Right lobe of liver (tissue), 6 donors: ENCODE results near the gene ARHGAP27. TPM values are rescaled to one million over a fixed set of nuclear protein-coding genes. Genes with fewer than 3 reads are reported as not detected.
A peak's percentile ranks its signal among the peaks of the same experiment; 100 is the strongest.

Source experiments
- ATAC-seq, 4 donors: fragments of 200-7000 bp; cut with Tn5 transposase; one replicate each; pipeline ENCODE4 v1.9.1; 2020; ENCODE audit warnings: mild to moderate bottlenecking in 4 of 4, moderate library complexity in 4 of 4
- DNase-seq, 3 donors: peaks; one replicate each; pipeline ENCODE4 v3.0.0-alpha.2; 2020
- H3K27ac ChIP-seq, 3 donors: fragments of 200-600 bp; one replicate each; pipeline ENCODE4 v1.8.0; 2022
- H3K27me3 ChIP-seq, 2 donors: fragments of 200-600 bp; one replicate each; pipeline ENCODE4 v1.8.0; 2022
- H3K36me3 ChIP-seq, 4 donors: fragments of 200-600 bp; sonication (generic) in 1 of 4; one replicate each; pipeline versions ENCODE4 v1.5.1 to v1.8.0; 2017 to 2022; ENCODE audit warnings: control low read depth in 1 of 4
- H3K4me1 ChIP-seq, 4 donors: fragments of 200-600 bp; sonication (generic) in 1 of 4; one replicate each; pipeline versions ENCODE4 v1.5.1 to v1.8.0; 2017 to 2022; ENCODE audit warnings: control low read depth in 1 of 4
- H3K4me3 ChIP-seq, 3 donors: fragments of 200-600 bp; one replicate each; pipeline ENCODE4 v1.8.0; 2022
- H3K9me3 ChIP-seq, 4 donors: fragments of 200-600 bp; sonication (generic) in 1 of 4; one replicate each; pipeline versions ENCODE4 v1.5.1 to v1.8.0; 2017 to 2022; ENCODE audit warnings: control low read depth in 1 of 4
- POLR2A ChIP-seq: fragments of 450-650 bp; IDR thresholded peaks from one replicate; pipeline ENCODE4 v1.6.1; 2017; ENCODE audit warnings: antibody characterized with exemption, mild to moderate bottlenecking
- WGBS: methylation state at CpG from one replicate; pipeline ENCODE4 v1.1.6; 2018; ENCODE audit warnings: low coverage, low lambda C conversion rate; ENCODE audit not compliant: insufficient coverage; ENCODE audit errors: missing lambda C conversion rate; 5-methylcytosine and 5-hydroxymethylcytosine counted together
- intact Hi-C, 2 donors: fragments of 100-400 bp; cut with DNase I; formaldehyde crosslinking; loops; one replicate each; pipeline versions ENCODE4 v1.11.2 to v1.14.1; 2022
- total RNA-seq, 6 experiments: library from RNA; depleted of rRNA in 2 of 6; stranded (reverse); fragments of >200 nt in 2 of 6; fragmentation: NEBNext Ultra II Directional in 3 of 6; extraction: Animal tissue kit (Norgen Biotek cat#: 25700) in 3 of 6; gene quantifications; one replicate each; pipeline versions ENCODE4 v1.1.0 to v1.2.4, GENCODE V29; 2016 to 2023
- TF ChIP-seq, protein P1 (sequence below), 4 donors: fragments of 200-600 bp in 3 of 4; fragments of 450-650 bp in 1 of 4; IDR thresholded peaks; one replicate each; pipeline versions ENCODE4 v1.5.1 to v1.8.0; 2016 to 2022; ENCODE audit warnings: antibody characterized with exemption in 4 of 4, mild to moderate bottlenecking in 2 of 4
- donor health status: DM: no; HTN: yes; CAD: no.
- donor health status: DM: no; HTN: no; CAD: no.
- donor health status: DM: no; HTN: no; CAD: no.
- donor health status: DM: no; HTN: yes; CAD: no.
- donor health status: DM: no; HTN: yes; CAD: no.

The ARHGAP27 gene
- total RNA-seq, 6 experiments from 2014 or later = 4.9 to 9.3 (median 6.8) TPM

DNA sequence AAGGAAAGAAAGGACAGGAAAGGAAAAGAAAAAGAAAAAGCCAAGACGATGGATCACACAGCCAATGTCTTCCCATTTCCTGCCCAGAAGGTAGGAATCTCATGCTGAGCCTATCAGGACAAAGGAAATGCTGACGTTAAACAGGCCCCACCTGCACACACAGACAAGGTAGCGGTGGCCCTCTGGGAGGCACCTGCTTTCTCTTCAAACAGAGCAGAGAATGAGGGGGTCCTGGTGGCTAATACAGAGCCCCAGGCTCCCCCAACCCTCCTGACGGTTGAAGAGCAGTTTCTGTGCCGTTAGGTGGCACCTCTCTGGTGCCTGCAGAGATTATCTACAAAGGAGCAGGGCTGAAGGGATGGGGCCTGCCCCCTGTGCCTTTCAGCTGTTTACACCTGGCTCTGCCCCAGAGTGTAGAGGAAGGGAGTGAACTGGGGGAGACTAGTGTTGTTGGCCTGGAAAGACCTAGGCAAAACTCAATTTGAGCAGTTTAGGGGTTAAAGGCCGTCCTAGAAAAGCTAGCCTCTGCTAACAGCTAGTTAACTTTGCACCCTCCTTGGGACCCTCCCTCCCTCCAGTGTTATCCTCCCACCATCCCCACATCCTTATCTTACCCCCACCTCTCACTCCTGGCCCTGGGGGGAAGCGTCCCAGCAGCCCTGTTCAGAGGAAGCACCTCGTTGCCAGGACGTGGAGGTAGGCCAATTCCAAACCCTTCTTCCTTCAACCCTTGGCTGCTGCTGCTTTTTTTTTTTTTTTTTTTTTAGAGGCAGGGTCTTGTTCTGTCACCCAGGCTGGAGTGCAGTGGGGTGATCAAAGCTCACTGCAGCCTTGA, 56.3 kb downstream of the ARHGAP27 start:
- no peaks in the 10 kb centered on the region for H3K9me3 ChIP-seq
- ATAC-seq = no peak
- no peaks in the 10 kb centered on the region for H3K27me3 ChIP-seq
- 76% methylated on average over 5 of the region's 9 CpGs for WGBS
- no peaks in the 10 kb centered on the region for H3K36me3 ChIP-seq
- H3K4me1 ChIP-seq = peaks cover 0 to 9% (median 5%) of the 10 kb centered on the region in 4 donors
- TF ChIP-seq, protein P1, sequence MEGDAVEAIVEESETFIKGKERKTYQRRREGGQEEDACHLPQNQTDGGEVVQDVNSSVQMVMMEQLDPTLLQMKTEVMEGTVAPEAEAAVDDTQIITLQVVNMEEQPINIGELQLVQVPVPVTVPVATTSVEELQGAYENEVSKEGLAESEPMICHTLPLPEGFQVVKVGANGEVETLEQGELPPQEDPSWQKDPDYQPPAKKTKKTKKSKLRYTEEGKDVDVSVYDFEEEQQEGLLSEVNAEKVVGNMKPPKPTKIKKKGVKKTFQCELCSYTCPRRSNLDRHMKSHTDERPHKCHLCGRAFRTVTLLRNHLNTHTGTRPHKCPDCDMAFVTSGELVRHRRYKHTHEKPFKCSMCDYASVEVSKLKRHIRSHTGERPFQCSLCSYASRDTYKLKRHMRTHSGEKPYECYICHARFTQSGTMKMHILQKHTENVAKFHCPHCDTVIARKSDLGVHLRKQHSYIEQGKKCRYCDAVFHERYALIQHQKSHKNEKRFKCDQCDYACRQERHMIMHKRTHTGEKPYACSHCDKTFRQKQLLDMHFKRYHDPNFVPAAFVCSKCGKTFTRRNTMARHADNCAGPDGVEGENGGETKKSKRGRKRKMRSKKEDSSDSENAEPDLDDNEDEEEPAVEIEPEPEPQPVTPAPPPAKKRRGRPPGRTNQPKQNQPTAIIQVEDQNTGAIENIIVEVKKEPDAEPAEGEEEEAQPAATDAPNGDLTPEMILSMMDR (IDR thresholded peaks at IDR 0.05) = no peak
- no peak for TF ChIP-seq POLR2A
- no peak overlapping the region for H3K4me3 ChIP-seq
- H3K27ac ChIP-seq = no peak overlapping the region
- peak in 1 of 3 donors; percentile 13 for DNase-seq
- intact Hi-C loops = loop anchor here in 1 of 2 donors (5.0 kb wide), 1 partner anchor 94 kb away; no protein-coding TSS in a partner anchor

DNA sequence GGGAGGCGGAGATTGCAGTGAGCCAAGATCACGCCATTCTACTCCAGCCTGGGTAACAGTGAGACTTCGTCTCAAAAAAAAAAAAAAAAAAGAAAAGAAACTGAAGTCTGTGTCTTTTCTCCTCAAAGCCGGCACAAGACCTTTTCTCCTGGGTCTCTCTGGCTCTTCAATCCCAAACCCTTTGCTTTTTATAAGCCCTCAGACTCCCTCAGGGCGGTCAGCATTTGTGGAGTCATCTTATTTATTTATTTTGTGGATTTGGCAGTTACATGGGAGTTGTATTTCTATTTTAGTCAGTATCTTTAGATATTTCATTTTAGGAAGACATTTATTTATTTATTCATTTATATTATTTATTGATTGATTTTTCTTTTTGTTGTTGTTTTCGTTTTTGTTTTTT, 58.2 kb downstream of the ARHGAP27 start:
- H3K4me1 ChIP-seq = peaks cover 0 to 16% (median 5%) of the 10 kb centered on the region in 4 donors
- H3K4me3 ChIP-seq = no peak overlapping the region
- H3K27me3 ChIP-seq = no peaks in the 10 kb centered on the region
- ATAC-seq = no peak
- TF ChIP-seq POLR2A = no peak
- TF ChIP-seq, protein P1 (IDR thresholded peaks at IDR 0.05) = no peak
- intact Hi-C loops = no loop called here
- H3K36me3 ChIP-seq = no peaks in the 10 kb centered on the region
- no peak overlapping the region for H3K27ac ChIP-seq
- 90% methylated on average over 6 of the region's 6 CpGs for WGBS
- H3K9me3 ChIP-seq = no peaks in the 10 kb centered on the region
- peak in 1 of 3 donors; percentile 5 for DNase-seq

DNA sequence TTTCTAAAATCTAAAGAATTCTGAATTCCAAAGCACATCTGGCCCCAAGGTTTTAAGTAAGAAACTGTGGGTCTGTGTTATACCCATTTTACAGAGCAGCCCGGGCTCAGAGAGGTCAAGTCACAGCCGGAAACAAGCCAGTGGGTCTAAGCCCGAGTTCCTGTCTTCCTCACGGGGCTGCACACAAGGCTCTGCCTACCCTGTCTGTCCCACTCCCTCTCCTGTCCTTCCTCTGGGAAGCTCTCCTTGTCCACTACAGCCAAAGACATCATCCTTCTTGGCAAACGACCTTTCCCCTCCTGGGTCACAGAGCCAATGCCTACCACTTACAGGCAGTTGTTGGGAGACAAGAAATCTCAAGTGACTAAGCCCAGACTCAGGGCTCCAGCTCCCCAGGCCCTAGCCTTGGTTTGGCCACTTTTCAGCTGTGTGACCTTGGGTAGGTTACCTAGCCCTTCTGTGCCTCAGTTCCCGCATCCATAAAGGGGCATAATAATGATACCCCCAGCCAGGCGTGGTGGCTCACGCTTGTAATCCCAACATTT, 60.3 kb downstream of the ARHGAP27 start:
- H3K4me1 ChIP-seq = peaks cover 0 to 16% (median 5%) of the 10 kb centered on the region in 4 donors
- no peaks in the 10 kb centered on the region for H3K36me3 ChIP-seq
- H3K4me3 ChIP-seq = peak overlapping the region in 2 of 3 donors; percentile 57 to 58
- WGBS = 79% methylated on average over 3 of the region's 8 CpGs
- H3K9me3 ChIP-seq = no peaks in the 10 kb centered on the region
- DNase-seq (peak in 1 of 3 donors; percentile 40), ATAC-seq (no peak)
- TF ChIP-seq, protein P1 (IDR thresholded peaks at IDR 0.05) = no peak
- no peak for TF ChIP-seq POLR2A
- peak overlapping the region; percentile 55 to 84 (median 64) for H3K27ac ChIP-seq
- intact Hi-C loops = no loop called here
- no peaks in the 10 kb centered on the region for H3K27me3 ChIP-seq

DNA sequence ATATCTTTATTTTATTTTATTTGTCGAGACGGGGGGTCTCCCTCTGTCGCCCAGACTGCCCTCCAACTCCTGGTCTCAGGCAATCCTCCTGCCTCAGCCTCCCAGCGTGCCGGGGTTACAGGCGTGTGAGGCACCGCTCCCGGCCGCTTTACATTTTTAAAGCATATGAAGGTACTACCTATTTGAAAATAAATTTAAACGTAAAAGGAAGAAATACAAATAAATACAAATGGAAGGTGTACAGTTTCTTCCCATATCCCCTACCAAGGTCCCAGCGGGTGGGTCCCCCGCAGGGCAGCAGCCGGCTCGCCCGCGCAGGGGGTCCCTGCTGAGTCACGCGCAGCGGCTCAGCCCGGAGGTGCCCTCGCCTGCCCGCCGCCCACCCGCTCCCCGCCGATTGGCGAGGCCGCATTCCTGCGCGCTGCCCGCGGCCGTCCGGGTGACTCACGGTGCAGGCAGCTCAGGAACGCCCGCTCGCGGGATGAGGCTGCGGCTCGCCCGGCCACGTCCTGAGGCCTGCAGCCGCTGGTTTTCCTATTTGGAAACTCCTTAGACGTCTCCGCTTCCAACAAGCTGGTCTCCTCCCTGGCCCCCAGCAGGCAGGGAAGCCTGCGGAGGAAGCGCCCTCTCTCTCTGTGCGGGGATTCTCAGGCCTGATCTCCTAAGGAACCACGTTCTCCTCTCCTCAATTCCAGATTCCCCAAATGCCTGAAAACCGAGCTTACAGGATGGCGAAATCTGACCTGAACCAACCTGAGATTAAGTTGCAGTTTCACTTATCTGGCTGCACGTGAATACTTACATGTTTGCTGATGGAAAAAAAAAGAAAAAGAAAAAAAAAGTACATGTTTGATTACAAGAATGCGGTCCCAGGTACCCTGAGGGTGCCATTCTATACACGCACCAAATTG, 61.0 kb downstream of the ARHGAP27 start:
- peak; percentile 95 to 97 (median 97) for ATAC-seq
- no peaks in the 10 kb centered on the region for H3K27me3 ChIP-seq
- WGBS = 18% methylated on average over 37 of the region's 55 CpGs
- no peaks in the 10 kb centered on the region for H3K9me3 ChIP-seq
- no peaks in the 10 kb centered on the region for H3K36me3 ChIP-seq
- TF ChIP-seq, protein P1 (IDR thresholded peaks at IDR 0.05) = peak in 1 of 4 donors; percentile 16
- TF ChIP-seq POLR2A = peak; percentile 85
- H3K27ac ChIP-seq = peak overlapping the region; percentile 55 to 84 (median 64)
- H3K4me3 ChIP-seq = peak overlapping the region; percentile 29 to 58 (median 57)
- intact Hi-C loops = no loop called here
- peaks cover 0 to 16% (median 5%) of the 10 kb centered on the region in 4 donors for H3K4me1 ChIP-seq
- peak; percentile 69 to 85 (median 82) for DNase-seq
